ENCODE results near the gene TOMM22.

The TOMM22 gene

DNA sequence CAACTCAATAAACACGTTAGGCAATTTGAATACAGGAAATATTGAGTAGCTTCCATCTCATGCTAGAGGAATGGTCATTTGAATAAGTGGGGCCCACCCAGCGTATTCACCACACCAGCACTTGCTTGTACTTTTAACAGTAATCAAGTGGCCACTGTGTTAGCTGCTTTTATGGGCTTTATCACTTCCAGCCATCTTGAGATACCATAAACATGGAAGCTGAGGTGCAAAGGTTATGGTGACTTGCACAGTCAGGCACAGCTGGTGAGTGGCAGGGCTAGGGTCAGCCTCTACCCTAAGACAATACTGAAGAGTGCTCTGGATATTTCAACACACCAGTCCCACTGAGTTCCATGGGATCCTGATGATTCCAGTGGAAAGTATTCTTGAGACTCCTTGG lies 12.3 kb downstream of the TOMM22 start:
- no peak overlapping the region for H3K4me3 ChIP-seq (ENCODE audit: low read length)
- DNase-seq (ENCODE audit: low read depth, low spot score): no peak

DNA sequence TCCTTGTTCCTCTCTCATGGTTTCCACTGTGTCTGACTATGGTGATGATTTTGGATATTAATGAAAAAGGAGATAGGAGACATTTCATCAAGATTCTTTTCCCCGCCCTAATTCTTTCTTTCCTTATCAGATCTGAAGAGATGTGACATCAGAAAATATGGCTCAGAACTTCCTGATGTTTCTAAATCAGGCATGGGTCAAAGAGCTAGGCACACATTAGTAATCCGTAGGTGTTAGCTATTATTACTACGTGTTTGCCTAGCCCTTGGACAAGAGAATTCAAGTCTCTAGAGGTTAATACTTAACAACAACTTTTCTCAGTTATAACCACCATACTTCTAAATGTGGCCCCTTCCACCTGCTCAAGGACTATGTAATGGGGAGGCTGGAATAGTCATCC lies 13.2 kb downstream of the TOMM22 start:
- H3K4me3 ChIP-seq (ENCODE audit: low read length): no peak overlapping the region

DNA sequence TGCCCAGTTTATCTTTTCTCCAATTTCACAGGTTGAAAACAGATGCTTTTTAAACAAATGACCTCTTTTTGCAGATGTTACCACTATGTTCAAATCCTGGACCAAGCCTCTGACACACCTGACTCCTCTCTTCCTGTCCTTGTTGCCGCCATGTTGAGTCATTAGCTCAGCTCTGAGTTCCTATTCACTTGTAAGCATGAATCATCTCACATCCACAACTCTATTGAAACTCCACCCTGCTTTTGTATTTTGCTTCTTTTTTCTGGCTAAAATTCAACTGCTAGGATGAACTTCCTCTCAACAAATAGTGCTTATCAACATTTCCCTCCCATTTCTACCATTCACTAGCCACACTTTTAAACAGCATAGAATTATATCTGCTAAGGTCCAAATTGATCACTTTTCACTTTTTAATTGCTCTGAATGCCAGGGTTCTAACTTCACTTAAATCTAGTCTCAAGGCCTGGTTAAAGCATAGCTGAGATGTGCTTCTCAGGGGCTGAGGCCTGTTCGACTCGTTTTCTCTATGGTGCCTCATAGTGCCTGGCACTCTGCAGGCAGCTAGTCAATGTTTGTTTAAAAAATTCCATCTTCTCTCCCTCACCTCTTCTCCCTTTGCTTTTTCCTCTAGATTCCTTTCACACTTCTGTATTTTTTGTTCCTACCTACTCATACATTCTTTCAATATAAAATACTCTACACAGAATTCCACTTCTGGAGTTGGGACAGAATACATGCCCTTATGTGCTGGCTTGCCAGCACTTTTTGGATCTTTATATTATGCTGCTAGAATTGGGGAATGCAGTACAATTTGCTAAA lies 15.1 kb downstream of the TOMM22 start:
- H3K4me3 ChIP-seq (ENCODE audit: low read length): no peak overlapping the region

More for the DNA sequence above, 13.2 kb downstream of the TOMM22 start:
- no peak for DNase-seq (ENCODE audit: low read depth, low spot score)

DNA sequence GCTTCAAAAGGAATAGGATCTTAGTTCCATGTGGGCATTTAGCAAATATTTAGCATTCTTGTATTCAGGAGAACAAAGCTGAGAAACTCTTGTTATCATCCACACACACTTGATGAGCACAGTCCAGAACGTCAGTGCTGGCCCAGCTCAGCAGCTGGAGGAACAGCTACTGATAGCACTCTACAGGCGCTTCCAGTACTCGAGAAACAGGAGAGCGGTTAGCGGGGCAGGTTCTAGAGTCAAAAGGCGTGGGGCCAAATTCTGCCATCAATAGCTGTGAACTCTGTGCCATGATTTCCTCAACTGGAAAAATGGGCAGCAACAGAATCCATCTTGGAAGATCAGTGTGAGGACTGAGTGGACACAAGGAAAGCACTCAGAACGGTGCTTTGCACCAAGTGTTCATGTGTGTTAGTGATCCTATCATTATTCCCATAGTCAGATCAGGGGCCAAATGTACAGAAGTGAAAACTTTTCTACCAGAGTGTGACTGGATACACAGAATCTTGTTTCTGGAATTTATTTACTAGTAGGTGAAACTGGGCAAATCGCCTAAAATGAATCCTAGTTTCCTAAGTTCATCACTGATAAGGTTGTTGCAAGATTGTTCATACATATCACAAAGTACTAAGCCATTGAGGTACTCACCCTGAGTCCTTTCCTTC lies 15.8 kb downstream of the TOMM22 start:
- no peak overlapping the region for H3K4me3 ChIP-seq (ENCODE audit: low read length)
- no peak for DNase-seq (ENCODE audit: low read depth, low spot score)

More for the DNA sequence above, 15.1 kb downstream of the TOMM22 start:
- no peak for DNase-seq (ENCODE audit: low read depth, low spot score)

DNA sequence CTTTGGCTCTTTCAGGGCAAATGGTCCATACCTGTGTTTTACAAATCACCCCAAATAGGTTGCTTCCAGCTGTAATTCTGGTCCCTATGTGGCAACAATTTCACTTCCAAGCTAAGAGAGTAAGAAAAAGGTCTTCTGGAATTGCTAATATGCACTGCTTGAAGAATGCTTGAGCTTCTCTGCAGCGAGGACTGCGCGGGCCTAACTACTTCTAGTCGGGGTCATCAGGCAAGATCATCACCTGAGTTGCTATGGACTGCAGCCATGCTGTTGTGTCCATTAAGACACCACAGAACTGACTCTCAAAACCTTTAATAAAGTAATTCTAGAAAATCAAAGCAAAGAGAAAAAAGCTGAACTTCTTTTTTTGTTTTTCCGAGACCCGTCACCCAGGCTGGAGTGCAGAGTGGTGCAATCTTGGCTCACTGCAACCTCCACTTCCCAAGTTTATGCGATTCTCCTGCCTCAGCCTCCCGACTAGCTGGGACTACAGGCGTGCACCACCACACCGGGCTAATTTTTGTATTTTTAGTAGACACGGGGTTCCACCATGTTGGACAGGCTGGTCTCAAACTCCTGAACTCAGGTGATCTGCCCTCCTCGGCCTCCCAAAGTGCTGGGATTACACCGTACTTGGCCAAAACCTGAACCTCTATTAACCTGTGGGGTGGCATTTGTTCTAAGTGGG lies 16.8 kb downstream of the TOMM22 start:
- H3K4me3 ChIP-seq (ENCODE audit: low read length): no peak overlapping the region
- DNase-seq (ENCODE audit: low read depth, low spot score): no peak

DNA sequence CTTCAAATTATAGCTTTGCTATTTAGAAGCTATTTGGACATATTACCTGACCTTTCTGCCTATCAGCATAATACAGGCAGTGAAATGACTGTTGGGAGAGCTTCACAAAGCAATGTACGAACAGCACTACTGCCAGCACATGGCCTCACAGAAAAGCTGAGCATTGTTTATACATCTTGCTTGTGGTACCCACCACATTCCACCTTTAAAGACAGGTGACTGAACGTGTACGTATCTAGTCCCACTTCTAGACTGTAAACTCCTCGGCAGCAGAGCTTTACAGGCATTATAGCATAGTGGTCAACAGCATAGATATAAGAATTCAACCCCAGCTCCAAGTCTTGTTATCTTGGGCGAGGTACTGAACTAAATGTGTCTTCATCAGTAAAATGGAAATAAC lies 17.4 kb downstream of the TOMM22 start:
- no peak overlapping the region for H3K4me3 ChIP-seq (ENCODE audit: low read length)
- DNase-seq (ENCODE audit: low read depth, low spot score): no peak

DNA sequence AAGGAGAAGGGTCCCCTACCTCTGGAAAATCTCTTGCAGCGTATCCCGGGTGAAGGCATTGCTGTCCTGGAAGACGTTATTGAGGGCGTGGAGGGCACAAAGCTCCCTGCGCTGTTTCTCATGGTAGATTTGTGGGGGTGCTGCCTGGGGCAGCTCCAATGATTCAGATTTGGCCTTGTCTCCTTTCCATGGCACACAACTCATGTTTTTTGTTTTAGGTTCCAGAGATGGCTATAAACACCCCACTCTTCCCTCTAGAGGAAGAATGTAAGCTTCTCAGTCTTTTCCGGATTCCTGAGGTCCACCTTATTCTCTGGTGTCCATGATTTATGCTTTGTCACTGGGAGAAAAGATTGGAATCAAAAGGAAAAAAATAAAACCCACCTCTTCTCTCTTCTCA lies 18.0 kb downstream of the TOMM22 start:
- H3K4me3 ChIP-seq (ENCODE audit: low read length): peak overlapping the region; percentile 75
- no peak for DNase-seq (ENCODE audit: low read depth, low spot score)

DNA sequence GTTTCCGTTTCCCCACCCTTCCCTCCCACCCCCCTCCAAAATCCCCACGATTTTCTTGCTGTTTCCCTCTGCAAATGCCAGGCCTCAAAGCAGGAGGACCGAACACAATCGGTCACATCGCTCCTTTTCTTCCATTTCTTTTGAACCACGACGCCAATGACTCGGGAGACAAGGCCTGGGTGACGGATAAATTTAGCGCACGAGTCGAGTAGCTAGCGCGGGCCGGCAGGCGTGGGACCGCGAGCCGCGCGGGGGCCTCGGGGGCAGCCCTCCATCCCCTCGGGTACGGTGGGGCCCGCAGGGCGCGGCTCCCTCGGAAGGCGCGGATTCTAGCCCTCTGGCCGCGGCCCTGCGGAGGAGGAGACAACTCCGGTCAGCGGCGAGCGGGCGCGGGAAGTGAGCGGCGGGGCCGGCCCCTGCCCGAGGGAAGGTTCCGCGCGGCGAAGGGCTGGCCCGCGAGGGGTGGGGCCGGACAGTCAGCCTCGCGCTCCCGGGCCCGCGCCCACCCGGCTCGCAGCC lies 18.6 kb downstream of the TOMM22 start:
- no peak for DNase-seq (ENCODE audit: low read depth, low spot score)
- peak overlapping the region; percentile 75 for H3K4me3 ChIP-seq (ENCODE audit: low read length)

DNA sequence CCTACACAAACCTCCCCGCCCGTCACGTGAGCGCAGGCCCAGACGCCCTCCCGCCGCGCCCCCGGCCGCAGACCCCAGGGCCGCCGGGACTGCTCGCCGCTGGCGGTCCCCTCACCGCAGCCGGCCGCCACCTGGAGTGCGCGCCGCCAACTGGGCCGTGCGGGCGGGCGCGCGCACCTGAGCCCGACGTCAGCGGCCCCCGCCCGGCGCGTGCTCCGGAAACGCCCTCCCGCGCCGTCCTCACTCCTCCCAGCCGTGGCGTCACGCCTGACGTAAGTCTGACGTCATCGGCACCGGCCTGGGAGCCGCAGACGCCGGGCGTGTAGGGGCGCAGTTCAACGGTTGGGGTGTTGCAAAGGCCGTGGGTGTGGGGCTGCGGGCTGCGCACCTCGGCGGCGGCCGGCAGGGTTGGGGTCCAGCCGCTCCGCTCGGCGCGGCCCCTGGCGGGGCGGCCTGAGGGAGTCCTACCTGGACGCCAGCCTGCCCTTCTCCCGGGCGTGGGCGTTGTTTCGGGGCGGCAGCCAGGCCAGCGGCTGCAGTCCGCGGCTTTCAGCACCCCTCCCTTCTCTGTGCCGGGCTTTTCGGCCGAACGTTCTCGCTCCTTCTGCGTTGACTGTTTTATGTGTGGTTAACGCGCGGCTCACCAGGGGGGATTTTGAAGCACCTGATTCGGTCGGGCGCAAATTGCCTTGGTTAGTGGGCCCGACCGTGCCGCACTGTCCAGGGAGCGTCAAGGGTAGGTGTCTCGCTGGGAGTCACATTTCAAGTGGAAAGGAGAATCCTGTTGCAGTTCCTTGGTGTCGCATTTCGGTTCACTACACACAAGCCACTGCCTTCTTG lies 19.3 kb downstream of the TOMM22 start, which contains the start of gene JOSD1:
TSS of gene JOSD1 (minus strand) at position 155 of the 840 bp plus-strand sequence. CDS start 956 bp downstream, outside the sequence.
- DNase-seq (ENCODE audit: low read depth, low spot score): peak; percentile 90
- H3K4me3 ChIP-seq (ENCODE audit: low read length): peak within 1 kb of the TSS; percentile 75

DNA sequence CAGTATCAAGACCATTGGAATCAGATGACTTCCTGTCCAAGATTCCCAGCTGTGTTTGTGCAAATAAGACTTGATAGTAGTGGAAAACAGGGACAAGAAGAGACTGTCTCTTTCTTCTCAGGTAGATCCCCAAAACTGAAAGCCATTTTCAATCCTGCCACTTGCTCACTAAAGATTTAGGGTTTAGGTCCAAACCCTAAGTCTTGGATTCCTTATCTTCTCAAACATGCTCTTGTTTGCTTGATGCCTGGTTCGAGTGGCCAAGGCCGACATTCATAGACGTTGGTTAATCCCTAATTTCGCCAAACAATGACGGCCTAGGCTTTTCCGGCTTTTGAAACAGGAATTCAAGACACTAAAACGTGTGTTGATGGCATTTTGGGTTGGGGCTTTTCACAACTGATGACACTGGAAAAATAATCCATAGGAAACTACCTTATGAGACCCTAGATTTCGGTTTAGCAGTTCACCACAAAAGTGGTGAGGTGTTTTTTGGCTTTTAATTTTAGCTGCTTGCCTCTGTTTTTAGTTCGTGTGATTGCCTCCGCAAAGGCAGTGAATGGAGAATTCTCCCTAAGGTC lies 23.0 kb downstream of the TOMM22 start:
- H3K4me3 ChIP-seq (ENCODE audit: low read length): peak overlapping the region; percentile 53
- DNase-seq (ENCODE audit: low read depth, low spot score): no peak

DNA sequence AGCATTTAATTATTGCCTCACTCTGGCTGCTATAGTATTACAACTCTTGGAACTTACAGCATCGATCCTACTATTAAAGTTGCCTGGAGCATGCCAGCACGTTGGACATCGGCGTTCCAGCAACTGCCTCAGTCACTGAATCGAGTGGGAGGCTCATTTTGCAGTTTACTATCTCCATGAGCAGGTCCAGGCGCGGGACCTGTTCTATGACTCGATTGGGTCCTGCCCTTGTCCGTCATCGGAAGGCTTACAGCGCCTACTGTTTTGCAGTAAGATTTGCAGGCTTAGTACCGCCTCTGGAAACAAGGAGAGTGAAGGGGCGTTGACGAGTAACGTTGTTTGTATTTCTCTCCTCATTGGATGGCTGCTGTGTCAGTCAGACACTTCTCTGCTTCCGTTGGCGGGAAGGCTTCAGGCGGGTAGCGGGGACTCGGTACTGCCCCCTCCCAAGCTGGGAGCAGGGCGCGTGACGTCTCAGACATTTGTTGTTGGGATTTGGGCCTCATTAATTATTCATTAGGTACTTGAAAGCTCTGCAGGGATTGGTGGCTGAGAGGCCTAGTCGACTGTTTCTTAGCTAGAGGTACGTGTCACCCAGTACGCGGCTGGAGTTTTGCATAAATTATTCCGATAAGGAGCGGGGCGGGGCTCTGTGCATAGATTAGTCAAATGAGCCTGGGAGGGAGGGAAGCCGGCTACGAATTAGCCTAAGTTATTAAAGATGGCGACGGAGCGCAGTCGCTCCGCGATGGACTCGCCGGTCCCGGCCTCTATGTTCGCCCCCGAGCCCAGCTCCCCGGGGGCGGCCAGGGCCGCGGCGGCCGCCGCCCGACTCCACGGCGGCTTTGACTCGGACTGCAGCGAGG lies 23.7 kb downstream of the TOMM22 start, which contains the start of gene GTPBP1:
TSS of gene GTPBP1 (plus strand) at position 710 of the 866 bp plus-strand sequence. CDS start at position 722, 12 bp downstream.
- peak; percentile 100 for DNase-seq (ENCODE audit: low read depth, low spot score)
- H3K4me3 ChIP-seq (ENCODE audit: low read length): peak within 1 kb of the TSS; percentile 75

DNA sequence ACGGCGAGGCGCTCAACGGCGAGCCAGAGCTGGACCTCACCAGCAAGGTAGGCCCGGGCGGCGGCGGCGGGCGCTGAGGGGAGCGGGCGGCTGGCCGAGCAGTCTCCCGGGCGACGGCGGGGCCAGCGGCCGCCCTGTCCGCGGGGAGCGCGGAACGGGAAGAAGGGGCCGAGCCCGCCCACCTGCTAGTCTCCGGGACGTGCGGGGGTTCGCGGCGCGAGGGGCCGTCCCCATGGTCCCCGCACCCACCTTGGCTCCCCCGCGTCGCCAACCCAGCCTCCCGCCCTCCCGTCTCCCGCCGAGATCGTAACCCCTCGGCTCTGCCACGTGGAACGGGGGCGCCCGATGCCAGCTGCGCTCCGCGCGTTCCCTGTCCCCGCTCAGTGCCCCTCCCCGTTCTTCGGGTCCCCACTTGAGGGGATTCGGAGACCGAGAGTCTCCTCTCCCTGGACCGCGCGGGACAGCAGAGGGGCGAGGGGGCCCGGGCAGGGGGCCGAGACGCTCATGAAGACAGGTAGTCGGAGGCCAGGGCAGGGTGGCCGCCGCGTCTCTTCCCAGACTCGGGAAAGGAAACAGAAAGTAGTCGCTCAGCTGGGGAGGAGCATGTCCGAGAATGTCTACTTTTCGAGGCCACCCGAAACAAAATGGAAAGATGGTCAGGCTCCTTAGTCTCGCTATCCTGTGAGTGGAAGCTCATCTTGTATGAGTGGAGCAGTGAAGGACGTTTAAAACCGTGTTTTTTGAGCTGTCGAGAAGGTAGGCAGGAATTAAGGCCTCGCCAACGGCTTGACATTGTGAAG lies 24.5 kb downstream of the TOMM22 start:
- DNase-seq (ENCODE audit: low read depth, low spot score): no peak
- H3K4me3 ChIP-seq (ENCODE audit: low read length): peak overlapping the region; percentile 75

DNA sequence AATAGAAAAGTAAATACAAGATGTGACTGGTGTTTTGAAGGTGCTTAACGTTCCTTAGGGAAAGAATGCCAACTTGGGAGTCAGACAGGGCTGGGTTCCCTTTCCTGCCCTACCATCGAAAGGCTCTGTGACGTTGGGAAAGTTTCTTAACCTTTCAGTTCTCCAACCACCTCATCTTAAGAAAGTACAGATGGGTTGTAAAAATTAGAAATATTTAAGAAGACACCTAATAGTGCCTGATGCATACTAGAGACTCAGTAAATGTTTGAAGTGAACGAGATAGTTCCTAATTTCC lies 25.1 kb downstream of the TOMM22 start:
- H3K4me3 ChIP-seq (ENCODE audit: low read length): peak overlapping the region; percentile 75
- DNase-seq (ENCODE audit: low read depth, low spot score): no peak

DNA sequence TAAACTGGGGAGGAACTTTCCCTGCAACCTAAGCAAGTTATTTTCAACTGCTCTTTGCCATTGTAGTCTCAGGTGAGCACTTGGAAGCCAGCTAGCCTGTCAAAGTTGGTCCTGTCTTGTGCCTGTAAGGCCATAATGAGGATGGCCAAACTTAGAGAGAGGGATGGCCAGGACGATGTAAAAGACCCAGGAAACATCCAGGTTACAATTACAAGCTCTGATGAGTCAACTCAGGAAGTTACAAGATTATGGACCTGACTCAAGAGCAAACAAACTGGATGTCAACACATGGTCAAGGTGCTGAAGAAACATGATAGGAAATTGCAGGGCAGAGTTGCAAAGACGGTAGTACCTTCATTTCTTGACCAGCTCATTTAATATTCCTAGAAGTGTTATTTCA lies 25.6 kb downstream of the TOMM22 start:
- no peak overlapping the region for H3K4me3 ChIP-seq (ENCODE audit: low read length)
- DNase-seq (ENCODE audit: low read depth, low spot score): no peak

DNA sequence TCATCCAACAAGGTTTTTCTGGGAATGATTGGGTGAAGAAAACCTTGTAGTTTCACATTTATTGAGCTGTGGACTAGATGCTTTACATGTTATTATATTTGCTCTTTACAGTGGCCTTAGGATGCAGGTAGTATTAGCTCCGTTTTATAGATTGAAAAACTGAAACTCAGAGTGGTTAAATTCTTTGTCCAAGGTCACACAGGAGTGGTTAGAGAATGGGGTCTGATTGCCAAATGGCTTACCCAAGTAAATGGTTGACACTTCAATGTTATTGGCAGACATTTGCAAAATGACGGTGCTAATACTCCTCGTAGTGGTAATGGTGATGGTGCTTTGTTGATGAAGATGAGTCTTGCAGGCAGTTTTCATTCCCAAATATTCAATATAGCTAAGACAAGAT lies 26.2 kb downstream of the TOMM22 start:
- no peak overlapping the region for H3K4me3 ChIP-seq (ENCODE audit: low read length)

DNA sequence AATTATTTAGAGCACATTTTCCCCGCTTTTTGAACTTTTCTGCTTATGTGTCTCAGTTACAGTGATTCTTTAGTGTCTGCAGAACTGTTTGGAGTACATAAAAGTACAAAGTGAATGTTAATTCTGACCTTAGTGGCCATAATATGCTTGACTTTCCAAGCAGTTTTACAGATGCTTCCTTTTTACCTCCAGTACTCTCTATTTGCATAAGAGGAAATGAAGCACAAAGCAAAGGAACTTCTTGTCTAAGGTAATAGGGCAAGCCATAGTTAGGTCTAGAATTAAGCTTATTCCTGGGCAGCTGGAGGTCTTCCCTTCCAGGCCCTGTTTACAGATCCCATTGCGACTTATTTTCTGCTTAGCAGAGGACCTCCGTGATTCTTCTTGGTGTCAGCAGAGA lies 27.5 kb downstream of the TOMM22 start:
- DNase-seq (ENCODE audit: low read depth, low spot score): no peak
- no peak overlapping the region for H3K4me3 ChIP-seq (ENCODE audit: low read length)

More for the DNA sequence above, 26.2 kb downstream of the TOMM22 start:
- DNase-seq (ENCODE audit: low read depth, low spot score): no peak

DNA sequence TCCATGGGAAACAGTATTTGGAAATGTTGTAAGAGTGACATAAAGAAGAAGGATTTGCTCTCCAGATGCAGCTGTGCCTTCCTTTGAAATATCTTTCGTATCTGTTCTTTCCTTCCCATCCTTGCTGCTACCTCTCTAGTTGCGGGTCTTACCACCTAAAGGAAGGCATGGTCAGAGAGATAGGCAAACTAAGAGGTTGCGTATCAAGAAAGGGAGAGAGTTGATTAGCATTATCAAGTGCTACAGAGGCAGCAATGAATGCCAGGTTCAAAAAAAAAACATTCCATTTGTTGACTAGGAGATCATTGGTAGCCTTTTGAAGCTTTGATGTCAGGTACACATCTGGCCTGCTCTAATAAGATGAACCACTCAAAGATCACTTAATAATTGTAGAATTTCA lies 28.6 kb downstream of the TOMM22 start:
- H3K4me3 ChIP-seq (ENCODE audit: low read length): no peak overlapping the region
- DNase-seq (ENCODE audit: low read depth, low spot score): no peak
